Nephron (organoid): ENCODE measurements around the gene CALR.
"Not testable (repeated sequence)": the region's sequence is repeated elsewhere in the genome, so short reads cannot be mapped to it uniquely, and the experiment has no call there.

Source experiments
- H3K27ac Mint-ChIP-seq, 3 experiments: 2 replicates each; pipeline ENCODE4 v1.8.0; 2020; ENCODE audit warnings: mixed read lengths in 3 of 3, mild to moderate bottlenecking in 2 of 3, moderate library complexity in 1 of 3
- H3K27me3 Mint-ChIP-seq: 2 replicates; pipeline ENCODE4 v1.8.0; 2021; ENCODE audit warnings: low read depth, mild to moderate bottlenecking, moderate library complexity, mixed read lengths
- H3K36me3 Mint-ChIP-seq: 2 replicates; pipeline ENCODE4 v1.8.0; 2020; ENCODE audit warnings: low read depth, mixed read lengths
- H3K4me1 Mint-ChIP-seq: 2 replicates; pipeline ENCODE4 v1.8.0; 2020; ENCODE audit warnings: mixed read lengths
- H3K4me3 Mint-ChIP-seq, 3 experiments: 2 replicates each; pipeline ENCODE4 v1.8.0; 2020; ENCODE audit warnings: mild to moderate bottlenecking in 3 of 3, mixed read lengths in 3 of 3, moderate library complexity in 2 of 3
- H3K9me3 Mint-ChIP-seq: 2 replicates; pipeline ENCODE4 v1.8.0; 2020; ENCODE audit warnings: mixed read lengths
- CTCF ChIP-seq, 3 experiments: fragments of 200-600 bp; sonication (generic); IDR thresholded peaks; one replicate each; pipeline ENCODE4 v1.5.0; 2021; ENCODE audit warnings: antibody characterized with exemption in 3 of 3; ENCODE audit not compliant: unreplicated experiment in 3 of 3

CALR gene

DNA sequence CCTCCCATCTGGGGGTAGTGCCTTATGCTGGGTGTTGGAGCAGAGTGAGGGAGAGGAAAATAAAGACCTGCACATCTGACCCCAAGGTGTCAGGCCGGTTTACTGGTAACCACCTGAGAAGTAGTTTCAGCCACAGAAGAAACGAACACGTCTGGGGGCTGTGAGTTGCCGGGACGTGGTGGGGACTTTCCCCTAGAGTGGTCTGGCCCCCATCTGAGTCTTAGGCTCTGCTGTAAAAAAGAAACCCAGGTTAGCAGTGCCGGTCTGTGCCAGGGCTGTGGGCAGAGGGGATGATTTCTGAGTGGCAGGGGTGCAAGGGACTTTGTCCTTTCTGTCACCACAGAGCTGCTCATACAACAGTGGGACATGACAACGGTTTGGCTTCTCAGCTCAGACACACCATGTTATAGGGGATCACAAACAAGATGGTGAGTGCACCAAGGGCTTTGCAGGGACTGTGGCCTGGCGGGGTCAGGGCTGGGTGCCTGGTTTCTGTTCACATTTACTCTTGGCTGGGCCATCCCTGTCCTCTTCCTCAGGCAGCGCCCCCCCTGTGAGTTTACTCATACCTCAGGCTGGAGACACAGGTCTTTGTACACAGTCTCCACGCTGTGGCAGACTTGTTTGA lies 38.4 kb upstream of the CALR start:
- Mint-ChIP-seq H3K27me3 (no peaks in the 10 kb centered on the region), H3K27ac (no peak overlapping the region), H3K4me1 (no peaks in the 10 kb centered on the region), H3K36me3 (peaks cover 2% of the 10 kb centered on the region), H3K4me3 (no peak overlapping the region), H3K9me3 (no peaks in the 10 kb centered on the region)
- no peak for TF ChIP-seq CTCF (IDR thresholded peaks at IDR 0.05; ENCODE audit: unreplicated experiment in 3 of 3)

DNA sequence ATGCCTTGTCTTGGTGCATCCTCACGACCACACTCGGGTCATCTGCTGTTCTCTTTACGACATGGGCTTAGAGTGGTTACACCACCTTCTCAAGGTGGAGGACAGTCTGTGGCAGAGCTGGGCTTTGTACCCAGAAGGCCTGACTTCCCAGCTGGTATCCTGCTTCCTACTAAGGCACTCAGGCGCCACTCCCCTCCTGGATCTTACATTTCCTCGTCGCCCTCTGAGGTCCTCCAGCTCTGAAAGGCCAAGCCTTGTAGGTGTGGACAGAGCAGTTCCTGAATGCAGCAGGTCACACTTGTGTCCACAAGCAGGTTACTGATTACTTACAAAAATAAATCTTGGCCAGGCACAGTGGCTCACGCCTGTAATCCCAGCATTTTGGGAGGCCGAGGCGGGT lies 31.2 kb upstream of the CALR start:
- H3K27ac Mint-ChIP-seq: no peak overlapping the region
- no peaks in the 10 kb centered on the region for H3K9me3 Mint-ChIP-seq
- no peak for TF ChIP-seq CTCF (IDR thresholded peaks at IDR 0.05; ENCODE audit: unreplicated experiment in 3 of 3)
- H3K36me3 Mint-ChIP-seq: no peaks in the 10 kb centered on the region
- H3K27me3 Mint-ChIP-seq: no peaks in the 10 kb centered on the region
- H3K4me1 Mint-ChIP-seq: peaks cover 7% of the 10 kb centered on the region
- H3K4me3 Mint-ChIP-seq: no peak overlapping the region

DNA sequence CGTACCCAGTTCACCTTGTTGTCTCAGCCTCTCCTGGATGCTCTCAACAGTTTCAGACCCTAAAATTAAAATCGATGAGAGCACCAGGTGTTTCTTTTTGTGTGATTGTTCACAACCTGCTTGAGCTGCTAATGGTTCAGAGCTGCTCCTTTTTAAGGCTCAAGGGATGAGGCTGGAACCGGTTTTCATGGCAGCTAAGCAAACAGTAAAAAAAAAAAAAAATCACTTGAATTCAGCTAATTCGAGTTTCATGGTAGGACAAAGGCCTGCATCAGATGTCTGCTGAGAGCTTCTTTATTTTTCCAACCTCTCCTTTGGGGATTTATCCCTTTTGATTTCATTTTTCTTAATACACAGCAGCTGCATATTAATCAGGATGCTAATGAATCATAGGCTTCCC lies 25.8 kb upstream of the CALR start:
- no peaks in the 10 kb centered on the region for H3K9me3 Mint-ChIP-seq
- no peaks in the 10 kb centered on the region for H3K27me3 Mint-ChIP-seq
- peak overlapping the region; percentile 77 to 99 (median 97) for H3K27ac Mint-ChIP-seq
- peak overlapping the region; percentile 14 to 76 (median 42) for H3K4me3 Mint-ChIP-seq
- H3K4me1 Mint-ChIP-seq: peaks cover 28% of the 10 kb centered on the region
- no peaks in the 10 kb centered on the region for H3K36me3 Mint-ChIP-seq
- no peak for TF ChIP-seq CTCF (IDR thresholded peaks at IDR 0.05; ENCODE audit: unreplicated experiment in 3 of 3)

GRCh38 chr19:12913011-12913561 lies 25.3 kb upstream of the CALR start:
- peak overlapping the region; percentile 14 to 76 (median 42) for H3K4me3 Mint-ChIP-seq
- no peaks in the 10 kb centered on the region for H3K27me3 Mint-ChIP-seq
- TF ChIP-seq CTCF (IDR thresholded peaks at IDR 0.05; ENCODE audit: unreplicated experiment in 3 of 3): no peak
- no peaks in the 10 kb centered on the region for H3K36me3 Mint-ChIP-seq
- peaks cover 28% of the 10 kb centered on the region for H3K4me1 Mint-ChIP-seq
- peak overlapping the region; percentile 77 to 99 (median 97) for H3K27ac Mint-ChIP-seq
- H3K9me3 Mint-ChIP-seq: no peaks in the 10 kb centered on the region

- peak overlapping the region in 1 of 3 experiments; percentile 76 for H3K4me3 Mint-ChIP-seq
Measured at GRCh38 chr19:12913851-12914690, 24.3 kb upstream of the CALR start.

DNA sequence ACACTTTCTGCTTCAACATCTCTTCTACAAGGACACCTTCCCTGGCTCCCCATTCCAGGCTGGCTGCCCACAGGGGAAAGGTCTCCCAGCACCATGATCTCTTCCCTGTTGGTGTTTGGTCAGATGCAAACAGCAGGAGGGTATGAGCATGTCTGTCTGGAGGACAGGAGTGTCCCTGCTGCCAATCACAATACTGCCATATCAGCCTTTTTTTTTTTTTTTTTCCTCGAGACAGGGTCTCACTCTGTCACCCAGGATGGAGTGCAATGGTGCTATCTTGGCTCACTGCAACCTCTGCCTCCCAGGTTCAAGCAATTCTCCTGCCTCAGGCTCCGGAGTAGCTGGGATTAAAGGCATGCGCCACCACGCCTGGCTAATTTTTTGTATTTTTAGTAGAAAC lies 22.5 kb upstream of the CALR start:
- H3K9me3 Mint-ChIP-seq, H3K36me3 Mint-ChIP-seq, H3K4me3 Mint-ChIP-seq, H3K27me3 Mint-ChIP-seq: not testable (repeated sequence)
- H3K27ac Mint-ChIP-seq: peak overlapping the region in 1 of 3 experiments; percentile 22
- peaks cover 23% of the 10 kb centered on the region for H3K4me1 Mint-ChIP-seq

More at GRCh38 chr19:12913851-12914690, 24.3 kb upstream of the CALR start:
- peak overlapping the region; percentile 77 to 99 (median 97) for H3K27ac Mint-ChIP-seq
- H3K36me3 Mint-ChIP-seq: no peaks in the 10 kb centered on the region
- H3K9me3 Mint-ChIP-seq: no peaks in the 10 kb centered on the region
- peaks cover 24% of the 10 kb centered on the region for H3K4me1 Mint-ChIP-seq
- TF ChIP-seq CTCF (IDR thresholded peaks at IDR 0.05; ENCODE audit: unreplicated experiment in 3 of 3): no peak
- no peaks in the 10 kb centered on the region for H3K27me3 Mint-ChIP-seq
